Right atrium auricular region (tissue), 2 donors: Measurements from ENCODE around the gene NFIX. TPM values are rescaled to one million over a fixed set of nuclear protein-coding genes. Genes with fewer than 3 reads are reported as not detected.
A peak's percentile ranks its signal among the peaks of the same experiment; 100 is the strongest.

Experiments
- DNase-seq: peaks from one replicate; pipeline ENCODE4 v3.0.0-alpha.2; 2019; ENCODE audit warnings: low spot score
- H3K27ac ChIP-seq, 2 donors: fragments of 200-600 bp; sonication (generic); 1 replicate in 1 of 2; 2 replicates in 1 of 2; pipeline ENCODE4 v1.5.1; 2016 to 2019
- H3K27me3 ChIP-seq, 2 donors: fragments of 200-600 bp; sonication (generic); one replicate each; pipeline versions ENCODE4 v1.5.1 to v1.6.0; 2017 to 2019
- H3K36me3 ChIP-seq: fragments of 200-600 bp; sonication (generic); one replicate; pipeline ENCODE4 v1.5.1; 2016
- H3K4me1 ChIP-seq, 2 donors: fragments of 200-600 bp; sonication (generic); one replicate each; pipeline versions ENCODE4 v1.5.1 to v1.6.0; 2017 to 2019
- H3K4me3 ChIP-seq, 2 donors: fragments of 200-600 bp; sonication (generic); 1 replicate in 1 of 2; 2 replicates in 1 of 2; pipeline ENCODE4 v1.5.1; 2017 to 2019; ENCODE audit warnings: mild to moderate bottlenecking in 1 of 2, moderate library complexity in 1 of 2
- H3K9me3 ChIP-seq, 2 donors: fragments of 200-600 bp; sonication (generic); one replicate each; pipeline ENCODE4 v1.5.1; 2019
- total RNA-seq, 2 donors: library from RNA; depleted of rRNA; stranded (reverse); fragments of >200 nt; gene quantifications; one replicate each; pipeline ENCODE4 v1.1.0, GENCODE V29; 2016
- TF ChIP-seq, protein P1 (sequence below), 2 donors: fragments of 200-600 bp; sonication (generic); IDR thresholded peaks; one replicate each; pipeline ENCODE4 v1.5.1; 2019; ENCODE audit warnings: antibody characterized with exemption in 2 of 2

Gene NFIX
- total RNA-seq, 2 donors from 2014 or later: 56.5 to 69.8 TPM

DNA sequence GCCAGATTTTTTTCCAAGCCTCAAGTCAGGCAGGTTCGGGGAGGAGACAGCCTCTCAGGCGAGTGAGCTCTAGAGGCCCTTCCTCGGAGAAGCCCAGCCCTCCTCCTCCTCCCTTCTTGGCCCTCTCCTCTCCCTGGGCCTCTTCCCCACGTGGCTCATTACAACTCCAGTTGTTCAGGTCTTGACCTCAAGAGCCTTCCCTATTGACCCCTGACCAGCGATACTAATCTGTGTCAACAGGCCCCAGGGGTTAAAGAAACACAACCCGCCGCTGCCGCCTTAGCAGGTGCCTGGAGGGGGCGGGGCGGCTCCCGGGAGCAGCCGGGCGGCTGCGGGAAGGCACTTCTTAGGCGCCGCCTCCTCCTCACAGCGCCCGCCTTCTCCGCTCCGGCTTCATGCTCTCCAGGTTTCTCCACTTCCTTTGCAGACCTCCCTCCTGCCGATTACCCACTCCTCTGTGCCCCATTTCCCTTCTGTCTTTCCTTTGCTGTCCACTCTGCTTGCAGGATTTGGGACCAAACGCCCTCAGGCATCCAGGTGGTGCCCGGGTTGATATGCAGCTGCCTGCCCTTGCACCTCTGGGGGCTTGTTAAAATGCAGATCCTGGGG is 56.4 kb downstream of the NFIX start:
- Histone ChIP-seq H3K9me3 (no peaks in the 10 kb centered on the region), H3K4me1 (peaks cover 0 to 78% of the 10 kb centered on the region in 2 donors), H3K36me3 (no peaks in the 10 kb centered on the region), H3K4me3 (peak overlapping the region in 1 of 2 donors; percentile 15), H3K27ac (peak overlapping the region; percentile 91 to 97), H3K27me3 (no peaks in the 10 kb centered on the region)
- TF ChIP-seq, protein P1, sequence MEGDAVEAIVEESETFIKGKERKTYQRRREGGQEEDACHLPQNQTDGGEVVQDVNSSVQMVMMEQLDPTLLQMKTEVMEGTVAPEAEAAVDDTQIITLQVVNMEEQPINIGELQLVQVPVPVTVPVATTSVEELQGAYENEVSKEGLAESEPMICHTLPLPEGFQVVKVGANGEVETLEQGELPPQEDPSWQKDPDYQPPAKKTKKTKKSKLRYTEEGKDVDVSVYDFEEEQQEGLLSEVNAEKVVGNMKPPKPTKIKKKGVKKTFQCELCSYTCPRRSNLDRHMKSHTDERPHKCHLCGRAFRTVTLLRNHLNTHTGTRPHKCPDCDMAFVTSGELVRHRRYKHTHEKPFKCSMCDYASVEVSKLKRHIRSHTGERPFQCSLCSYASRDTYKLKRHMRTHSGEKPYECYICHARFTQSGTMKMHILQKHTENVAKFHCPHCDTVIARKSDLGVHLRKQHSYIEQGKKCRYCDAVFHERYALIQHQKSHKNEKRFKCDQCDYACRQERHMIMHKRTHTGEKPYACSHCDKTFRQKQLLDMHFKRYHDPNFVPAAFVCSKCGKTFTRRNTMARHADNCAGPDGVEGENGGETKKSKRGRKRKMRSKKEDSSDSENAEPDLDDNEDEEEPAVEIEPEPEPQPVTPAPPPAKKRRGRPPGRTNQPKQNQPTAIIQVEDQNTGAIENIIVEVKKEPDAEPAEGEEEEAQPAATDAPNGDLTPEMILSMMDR (IDR thresholded peaks at IDR 0.05): no peak
- DNase-seq: no peak

DNA sequence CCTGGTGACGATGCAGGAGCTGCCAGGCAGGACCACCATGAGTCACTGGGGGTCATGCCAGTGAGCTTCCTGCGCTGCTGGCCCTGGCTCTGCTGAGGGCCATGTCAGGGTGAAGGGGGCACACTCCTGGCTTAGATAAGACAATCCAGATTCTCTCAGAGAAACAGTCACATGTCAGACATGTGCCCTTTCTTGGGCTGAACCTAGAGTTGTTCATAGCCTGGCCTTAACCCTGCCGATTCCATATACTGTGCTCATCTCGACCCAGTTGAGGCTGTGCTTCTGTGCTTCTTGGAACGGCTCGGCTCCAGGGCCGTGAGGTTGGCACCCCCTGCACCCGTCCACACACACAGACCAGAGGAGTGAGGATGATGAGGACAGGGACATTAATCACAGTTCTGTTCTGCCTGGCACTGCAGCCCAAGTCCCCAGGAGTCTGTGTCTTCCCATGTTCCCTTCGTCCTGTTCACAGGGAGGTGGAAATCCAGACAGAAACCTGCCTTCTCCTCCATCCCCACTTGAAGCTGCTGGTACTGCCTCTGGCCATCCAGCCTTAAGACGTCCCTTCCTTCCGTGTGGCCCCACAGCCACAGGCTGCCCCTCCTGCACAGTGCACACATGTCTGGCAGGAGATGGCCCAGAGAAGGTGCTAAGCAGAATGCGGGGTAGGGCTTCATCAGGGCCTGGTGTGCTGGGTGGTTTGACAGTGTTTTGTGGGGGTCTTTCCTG is 57.3 kb downstream of the NFIX start:
- DNase-seq: no peak
- H3K4me3 ChIP-seq: no peak overlapping the region
- peak overlapping the region; percentile 91 to 97 for H3K27ac ChIP-seq
- no peaks in the 10 kb centered on the region for H3K36me3 ChIP-seq
- peaks cover 0 to 85% of the 10 kb centered on the region in 2 donors for H3K4me1 ChIP-seq
- no peaks in the 10 kb centered on the region for H3K27me3 ChIP-seq
- TF ChIP-seq, protein P1 (IDR thresholded peaks at IDR 0.05): no peak
- no peaks in the 10 kb centered on the region for H3K9me3 ChIP-seq

DNA sequence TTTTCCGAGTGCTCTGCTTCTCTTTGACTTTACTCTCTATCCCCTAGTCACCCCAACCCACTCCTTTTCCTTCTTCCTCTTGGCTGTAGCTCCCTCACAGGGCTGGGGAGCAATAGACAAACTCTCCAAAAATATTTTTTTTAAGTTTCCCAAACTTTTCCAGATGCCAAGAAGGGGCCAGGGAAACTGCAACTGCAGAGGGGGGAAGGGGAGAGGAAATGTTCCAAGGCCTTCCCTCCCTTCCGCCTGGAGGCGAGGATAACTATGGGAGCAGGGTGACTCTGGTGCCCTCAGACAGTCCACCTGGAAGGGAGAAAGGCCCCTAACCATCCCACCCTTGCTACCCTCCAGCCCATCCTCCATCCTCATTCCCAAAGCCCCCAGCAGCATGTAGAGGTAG is 58.0 kb downstream of the NFIX start:
- Histone ChIP-seq H3K9me3 (no peaks in the 10 kb centered on the region), H3K27me3 (no peaks in the 10 kb centered on the region), H3K4me3 (no peak overlapping the region), H3K4me1 (peaks cover 0 to 85% of the 10 kb centered on the region in 2 donors), H3K27ac (peak overlapping the region; percentile 91 to 97), H3K36me3 (no peaks in the 10 kb centered on the region)
- TF ChIP-seq, protein P1 (IDR thresholded peaks at IDR 0.05): no peak
- DNase-seq: no peak

DNA sequence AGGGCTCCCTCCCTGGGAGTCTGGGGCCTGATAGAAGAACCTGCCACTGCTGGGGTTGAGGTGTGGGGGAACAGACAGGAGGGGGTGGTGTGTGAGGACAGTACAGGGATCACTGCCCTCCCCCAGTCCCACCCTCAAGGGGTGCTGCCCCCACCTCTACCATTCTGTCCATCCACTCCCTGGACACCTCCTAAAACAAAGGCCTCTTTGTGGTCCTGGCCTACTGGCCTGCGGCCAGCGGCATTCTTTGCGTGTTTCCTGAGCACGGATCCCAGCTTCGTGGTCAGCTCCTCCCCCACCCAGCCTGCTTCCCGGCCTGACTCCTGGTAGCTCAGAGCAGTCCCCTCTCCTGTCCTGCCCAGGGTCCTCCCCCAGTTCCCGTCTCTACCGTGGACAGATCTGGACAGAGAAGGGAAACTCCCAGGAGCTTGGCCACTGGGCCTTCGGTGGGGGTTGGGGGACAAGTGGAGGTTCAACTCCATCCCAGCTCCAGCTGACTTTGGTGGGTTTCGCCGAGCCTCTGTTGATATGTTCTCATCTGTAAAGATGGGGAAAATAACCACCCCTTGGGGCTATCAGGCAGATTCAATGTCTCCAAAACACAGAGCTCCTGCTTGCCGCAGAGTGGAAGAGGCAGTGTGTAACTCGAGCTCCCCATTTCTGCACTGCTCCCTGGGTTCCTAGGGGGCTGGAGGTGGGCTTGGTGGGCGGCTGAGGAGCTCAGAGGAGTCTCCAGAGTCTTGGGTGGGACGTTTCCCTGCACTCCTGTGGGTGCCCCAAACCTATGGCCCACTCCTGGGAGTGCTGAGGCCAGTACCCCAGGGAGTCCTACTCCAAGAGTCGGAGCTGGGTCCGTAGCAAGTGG is 58.7 kb downstream of the NFIX start:
- TF ChIP-seq, protein P1 (IDR thresholded peaks at IDR 0.05): no peak
- Histone ChIP-seq H3K4me1 (peaks cover 0 to 92% of the 10 kb centered on the region in 2 donors), H3K9me3 (no peaks in the 10 kb centered on the region), H3K27ac (peak overlapping the region; percentile 91 to 97), H3K4me3 (no peak overlapping the region), H3K36me3 (no peaks in the 10 kb centered on the region), H3K27me3 (no peaks in the 10 kb centered on the region)
- peak; percentile 97 for DNase-seq

DNA sequence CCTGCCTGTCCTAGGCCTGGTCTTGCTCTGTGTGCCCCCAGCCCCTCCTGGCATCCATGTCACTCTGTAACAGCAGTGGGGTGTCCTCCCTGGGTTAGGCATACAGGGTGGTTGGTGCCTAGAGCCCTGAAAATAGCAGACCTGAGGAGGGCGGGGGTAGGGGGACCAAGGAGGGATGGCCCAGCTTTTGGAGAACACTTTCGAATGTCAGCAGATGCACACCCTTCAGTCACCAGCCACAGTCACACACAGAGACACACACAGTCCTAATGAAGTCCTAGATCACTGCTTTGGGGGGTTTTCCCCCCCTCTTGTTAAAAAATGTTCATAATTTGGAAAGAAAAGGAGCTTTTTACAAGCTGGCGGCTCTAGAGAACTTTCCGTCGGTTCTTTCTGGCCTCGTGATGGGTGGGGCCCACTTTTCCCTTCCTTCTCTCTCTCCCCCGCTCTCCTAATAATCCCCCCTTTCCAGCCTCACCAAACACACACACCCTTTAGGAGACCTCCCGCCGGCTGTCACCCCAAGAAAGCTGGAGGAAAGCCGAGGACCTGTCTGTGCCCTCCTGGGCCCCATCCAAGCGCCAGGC is 59.4 kb downstream of the NFIX start:
- Histone ChIP-seq H3K9me3 (no peaks in the 10 kb centered on the region), H3K36me3 (no peaks in the 10 kb centered on the region), H3K27me3 (no peaks in the 10 kb centered on the region), H3K27ac (peak overlapping the region; percentile 91 to 97), H3K4me3 (peak overlapping the region in 1 of 2 donors; percentile 7), H3K4me1 (peaks cover 0 to 99% of the 10 kb centered on the region in 2 donors)
- TF ChIP-seq, protein P1 (IDR thresholded peaks at IDR 0.05): no peak
- no peak for DNase-seq
